Naive thymus-derived CD4-positive, alpha-beta T cell (primary cell): ENCODE data around the gene RBM5. TPM values are rescaled to one million over a fixed set of nuclear protein-coding genes. Genes with fewer than 3 reads are reported as not detected.
A peak's percentile ranks its signal among the peaks of the same experiment; 100 is the strongest.

Source experiments
- ATAC-seq: fragments of 150-1000 bp; cut with Tn5 transposase; 2 replicates; pipeline ENCODE4 v1.10.0; 2021; ENCODE audit warnings: mild to moderate bottlenecking, moderate library complexity
- CTCF ChIA-PET: fragments of 350-600 bp; sonication (Branson Sonifier 250); formaldehyde crosslinking; loops from one replicate; lab custom pipeline; 2021; ENCODE audit warnings: antibody characterized with exemption; lab: Charles Lee
- POLR2A ChIA-PET: fragments of 350-600 bp; sonication (Branson Sonifier 250); formaldehyde crosslinking; loops from one replicate; lab custom pipeline; 2021; ENCODE audit warnings: antibody characterized with exemption, inconsistent platforms; lab: Charles Lee
- DNase-seq, 9 donors: peaks; one replicate each; pipeline versions ENCODE4 v3.0.0 to v3.0.0-alpha.2; 2020 to 2022; ENCODE audit warnings: mixed read lengths in 1 of 9
- H3K27ac ChIP-seq: one replicate; pipeline ENCODE4 v1.7.0; 2013; ENCODE audit warnings: mild to moderate bottlenecking, low read depth, low read length, moderate library complexity
- H3K27me3 ChIP-seq, 2 donors: one replicate each; pipeline ENCODE4 v1.7.0; 2013; ENCODE audit warnings: low read length in 2 of 2, mild to moderate bottlenecking in 2 of 2, moderate library complexity in 2 of 2; ENCODE audit not compliant: control insufficient read depth in 2 of 2, insufficient read depth in 2 of 2
- H3K36me3 ChIP-seq, 3 experiments: 1 replicate in 2 of 3; 2 replicates in 1 of 3; pipeline ENCODE4 v1.7.0; 2013; ENCODE audit warnings: low read length in 3 of 3, mild to moderate bottlenecking in 3 of 3, moderate library complexity in 1 of 3; ENCODE audit not compliant: insufficient read depth in 3 of 3, control insufficient read depth in 2 of 3
- H3K4me1 ChIP-seq, 2 donors: one replicate each; pipeline ENCODE4 v1.7.0; 2013; ENCODE audit warnings: low read length in 2 of 2, mild to moderate bottlenecking in 2 of 2, moderate library complexity in 1 of 2; ENCODE audit not compliant: control insufficient read depth in 2 of 2, insufficient read depth in 2 of 2
- H3K4me3 ChIP-seq: 2 replicates; pipeline ENCODE4 v1.7.0; 2013; ENCODE audit warnings: mild to moderate bottlenecking, low read length
- H3K9me3 ChIP-seq, 3 experiments: 1 replicate in 2 of 3; 2 replicates in 1 of 3; pipeline ENCODE4 v1.7.0; 2013; ENCODE audit warnings: low read length in 3 of 3; ENCODE audit not compliant: control insufficient read depth in 2 of 3
- H3K27ac Mint-ChIP-seq, 9 donors: one replicate each; pipeline ENCODE4 v1.8.0; 2020 to 2022; ENCODE audit warnings: mixed read lengths in 9 of 9, mild to moderate bottlenecking in 8 of 9, moderate library complexity in 5 of 9, inconsistent platforms in 2 of 9
- H3K27me3 Mint-ChIP-seq, 5 donors: one replicate each; pipeline ENCODE4 v1.8.0; 2021 to 2022; ENCODE audit warnings: mixed read lengths in 5 of 5, mild to moderate bottlenecking in 1 of 5
- H3K36me3 Mint-ChIP-seq, 5 donors: one replicate each; pipeline ENCODE4 v1.8.0; 2020 to 2022; ENCODE audit warnings: mixed read lengths in 5 of 5, mild to moderate bottlenecking in 3 of 5, inconsistent platforms in 1 of 5
- H3K4me1 Mint-ChIP-seq, 7 donors: one replicate each; pipeline ENCODE4 v1.8.0; 2020 to 2022; ENCODE audit warnings: mixed read lengths in 7 of 7, mild to moderate bottlenecking in 3 of 7, inconsistent platforms in 1 of 7
- H3K4me3 Mint-ChIP-seq, 10 donors: one replicate each; pipeline ENCODE4 v1.8.0; 2020 to 2022; ENCODE audit warnings: mild to moderate bottlenecking in 10 of 10, mixed read lengths in 10 of 10, moderate library complexity in 6 of 10, inconsistent platforms in 2 of 10
- H3K9me3 Mint-ChIP-seq, 11 donors: one replicate each; pipeline ENCODE4 v1.8.0; 2020 to 2022; ENCODE audit warnings: mixed read lengths in 11 of 11, mild to moderate bottlenecking in 4 of 11, inconsistent platforms in 1 of 11, moderate library complexity in 1 of 11
- intact Hi-C, 2 donors: fragments of 100-400 bp; cut with micrococcal nuclease; formaldehyde crosslinking; loops; one replicate each; pipeline ENCODE4 v1.15.1; 2023
- polyA plus RNA-seq, 2 donors: library from polyadenylated mRNA; unstranded; fragments of 300-500 nt; fragmentation: Illumina TruSeq; gene quantifications; one replicate each; pipeline ENCODE4 v1.2.3, GENCODE V29; 2021
- total RNA-seq, 6 experiments: library from RNA in 5 of 6; stranded (reverse) in 5 of 6; gene quantifications; 1 replicate in 5 of 6; 2 replicates in 1 of 6; pipeline ENCODE4 v1.2.3 and lab custom pipeline; 2021 to 2026

RBM5 gene
- total and polyA plus RNA-seq, 7 experiments from 2014 or later = 45.6 to 420 (median 320) TPM

DNA sequence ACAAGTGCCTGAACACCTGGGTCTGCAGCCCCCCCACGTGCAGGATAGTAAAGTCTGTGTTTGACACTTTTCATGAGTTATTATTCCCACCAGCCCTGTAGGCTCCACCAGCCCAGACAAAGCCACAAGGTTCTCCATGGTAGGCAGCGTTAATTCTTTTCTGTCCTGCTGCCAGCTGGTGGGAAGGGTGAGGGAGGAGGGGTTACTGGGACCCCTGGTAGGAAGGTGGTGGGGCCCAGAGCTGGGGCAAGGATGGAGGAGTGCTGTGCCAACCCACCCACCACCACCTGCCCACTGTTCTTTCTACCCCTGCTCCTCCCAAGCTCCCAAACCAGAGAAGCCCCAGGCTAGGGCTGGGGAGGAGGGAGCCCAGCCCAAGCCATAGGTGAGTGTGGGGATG is 45.6 kb downstream of the RBM5 start:
- H3K36me3 Mint-ChIP-seq = no peaks in the 10 kb centered on the region
- no peak overlapping the region for H3K4me3 Mint-ChIP-seq
- Histone ChIP-seq H3K27ac (no peak overlapping the region), H3K4me1 (peaks cover 0 to 7% of the 10 kb centered on the region in 2 donors), H3K9me3 (no peaks in the 10 kb centered on the region), H3K4me3 (no peak overlapping the region), H3K36me3 (no peaks in the 10 kb centered on the region), H3K27me3 (no peaks in the 10 kb centered on the region)
- no peak for DNase-seq
- no peak for ATAC-seq
- no peak overlapping the region for H3K27ac Mint-ChIP-seq
- H3K4me1 Mint-ChIP-seq = peaks cover 6 to 11% (median 11%) of the 10 kb centered on the region in 7 donors
- CTCF ChIA-PET = no interaction called here
- POLR2A ChIA-PET = no interaction called here
- H3K27me3 Mint-ChIP-seq = peaks cover 0 to 10% (median 0%) of the 10 kb centered on the region in 5 donors
- intact Hi-C loops = no loop called here
- no peaks in the 10 kb centered on the region for H3K9me3 Mint-ChIP-seq

DNA sequence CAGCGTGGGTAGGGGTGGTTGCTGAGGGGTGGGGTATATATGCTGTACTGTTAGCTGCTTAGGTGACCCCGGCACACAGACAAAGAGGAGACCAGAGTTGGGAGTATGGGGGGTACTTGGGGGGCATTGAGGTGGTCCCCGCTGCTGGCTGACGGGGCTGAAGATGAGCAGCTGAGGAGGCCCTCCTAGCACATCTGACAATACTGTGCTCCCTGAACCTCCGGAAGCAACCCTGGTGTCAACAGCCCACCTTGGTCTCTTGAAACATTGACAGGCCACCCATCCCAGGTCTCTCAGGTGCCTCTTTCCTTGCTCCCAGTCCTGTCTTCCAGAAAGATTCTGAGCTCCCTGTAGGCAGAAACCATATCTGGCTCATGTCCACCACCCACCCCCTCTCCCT is 47.2 kb downstream of the RBM5 start:
- H3K36me3 ChIP-seq = no peaks in the 10 kb centered on the region
- Mint-ChIP-seq H3K27ac (peak overlapping the region in 1 of 9 donors; percentile 41), H3K36me3 (no peaks in the 10 kb centered on the region), H3K4me3 (no peak overlapping the region), H3K9me3 (no peaks in the 10 kb centered on the region), H3K4me1 (peaks cover 6 to 11% (median 11%) of the 10 kb centered on the region in 7 donors), H3K27me3 (peaks cover 0 to 10% (median 0%) of the 10 kb centered on the region in 5 donors)
- ATAC-seq = no peak
- no peak overlapping the region for H3K27ac ChIP-seq
- H3K27me3 ChIP-seq = no peaks in the 10 kb centered on the region
- H3K4me1 ChIP-seq = peaks cover 0 to 7% of the 10 kb centered on the region in 2 donors
- ChIA-PET POLR2A (no interaction called here), CTCF (no interaction called here)
- no peaks in the 10 kb centered on the region for H3K9me3 ChIP-seq
- H3K4me3 ChIP-seq = no peak overlapping the region
- DNase-seq = no peak
- intact Hi-C loops = no loop called here

DNA sequence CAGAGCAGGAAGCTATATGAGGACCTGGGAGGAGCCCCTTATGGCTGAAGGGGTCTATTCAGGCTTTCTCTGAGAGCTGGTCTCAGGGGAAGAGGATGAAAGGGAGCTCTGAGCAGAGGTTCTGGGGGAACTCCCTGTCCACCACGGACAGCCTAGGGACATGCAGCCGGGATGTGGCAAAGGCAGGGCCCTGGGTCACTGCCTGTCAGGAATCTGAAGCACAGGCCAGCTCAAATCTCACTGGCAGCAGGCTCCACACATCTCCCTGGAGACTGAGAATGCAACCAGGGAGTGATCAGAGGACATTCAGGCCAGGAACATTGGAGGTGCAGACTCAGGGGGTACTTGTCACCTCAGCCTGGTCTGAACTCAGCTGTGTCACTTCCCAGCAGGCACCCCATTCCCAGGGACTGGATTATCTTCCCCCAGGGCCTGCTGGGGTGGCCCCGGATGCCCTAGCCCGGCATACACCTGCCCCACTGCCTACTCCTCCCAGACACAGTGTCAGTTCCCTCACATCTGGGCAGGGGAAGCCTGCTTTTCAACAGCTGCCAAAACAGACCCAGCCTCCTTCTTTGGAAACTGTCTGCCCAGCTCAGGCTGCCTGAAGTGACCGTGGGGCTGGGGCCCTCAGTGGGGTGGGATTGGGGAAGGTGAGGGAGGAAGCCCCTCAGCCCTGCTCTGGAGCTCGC is 48.1 kb downstream of the RBM5 start:
- H3K27me3 Mint-ChIP-seq = peaks cover 0 to 10% (median 0%) of the 10 kb centered on the region in 5 donors
- DNase-seq (no peak), ATAC-seq (no peak)
- peaks cover 6 to 11% (median 11%) of the 10 kb centered on the region in 7 donors for H3K4me1 Mint-ChIP-seq
- H3K36me3 Mint-ChIP-seq = no peaks in the 10 kb centered on the region
- H3K4me3 Mint-ChIP-seq = no peak overlapping the region
- H3K27ac ChIP-seq = no peak overlapping the region
- intact Hi-C loops = no loop called here
- H3K4me3 ChIP-seq = no peak overlapping the region
- H3K9me3 ChIP-seq = no peaks in the 10 kb centered on the region
- H3K4me1 ChIP-seq = peaks cover 0 to 7% of the 10 kb centered on the region in 2 donors
- no peaks in the 10 kb centered on the region for H3K27me3 ChIP-seq
- H3K27ac Mint-ChIP-seq = peak overlapping the region in 1 of 9 donors; percentile 41
- ChIA-PET CTCF (no interaction called here), POLR2A (interaction anchor here (0.6 kb wide), 1 partner anchor 1401 kb away, joined by 3 read pairs; no protein-coding TSS in a partner anchor)
- H3K9me3 Mint-ChIP-seq = no peaks in the 10 kb centered on the region
- no peaks in the 10 kb centered on the region for H3K36me3 ChIP-seq

DNA sequence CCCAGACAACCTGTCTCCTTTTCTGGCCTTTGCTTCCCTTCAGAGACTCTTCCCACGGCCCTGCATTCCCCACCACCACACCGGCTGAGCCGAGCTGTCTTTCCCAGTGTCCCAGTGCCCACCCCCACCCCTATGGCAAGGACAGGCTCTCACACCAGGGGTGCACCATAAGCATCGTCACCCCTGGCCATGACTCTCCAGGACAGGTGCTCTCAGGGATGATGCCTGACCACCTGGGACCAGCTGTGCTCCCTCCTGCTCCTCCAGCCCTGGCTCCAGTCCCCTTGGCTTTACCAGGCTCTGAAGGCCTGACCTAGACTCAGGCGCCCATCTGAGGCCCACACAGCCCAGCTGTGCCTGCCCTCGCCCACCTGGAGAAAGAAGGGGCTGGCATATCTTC is 48.8 kb downstream of the RBM5 start:
- POLR2A ChIA-PET = interaction anchor here (0.5 to 0.6 kb wide), 2 partner anchors 109 to 1402 kb away, joined by 3 read pairs; no protein-coding TSS in a partner anchor
- CTCF ChIA-PET = no interaction called here

DNA sequence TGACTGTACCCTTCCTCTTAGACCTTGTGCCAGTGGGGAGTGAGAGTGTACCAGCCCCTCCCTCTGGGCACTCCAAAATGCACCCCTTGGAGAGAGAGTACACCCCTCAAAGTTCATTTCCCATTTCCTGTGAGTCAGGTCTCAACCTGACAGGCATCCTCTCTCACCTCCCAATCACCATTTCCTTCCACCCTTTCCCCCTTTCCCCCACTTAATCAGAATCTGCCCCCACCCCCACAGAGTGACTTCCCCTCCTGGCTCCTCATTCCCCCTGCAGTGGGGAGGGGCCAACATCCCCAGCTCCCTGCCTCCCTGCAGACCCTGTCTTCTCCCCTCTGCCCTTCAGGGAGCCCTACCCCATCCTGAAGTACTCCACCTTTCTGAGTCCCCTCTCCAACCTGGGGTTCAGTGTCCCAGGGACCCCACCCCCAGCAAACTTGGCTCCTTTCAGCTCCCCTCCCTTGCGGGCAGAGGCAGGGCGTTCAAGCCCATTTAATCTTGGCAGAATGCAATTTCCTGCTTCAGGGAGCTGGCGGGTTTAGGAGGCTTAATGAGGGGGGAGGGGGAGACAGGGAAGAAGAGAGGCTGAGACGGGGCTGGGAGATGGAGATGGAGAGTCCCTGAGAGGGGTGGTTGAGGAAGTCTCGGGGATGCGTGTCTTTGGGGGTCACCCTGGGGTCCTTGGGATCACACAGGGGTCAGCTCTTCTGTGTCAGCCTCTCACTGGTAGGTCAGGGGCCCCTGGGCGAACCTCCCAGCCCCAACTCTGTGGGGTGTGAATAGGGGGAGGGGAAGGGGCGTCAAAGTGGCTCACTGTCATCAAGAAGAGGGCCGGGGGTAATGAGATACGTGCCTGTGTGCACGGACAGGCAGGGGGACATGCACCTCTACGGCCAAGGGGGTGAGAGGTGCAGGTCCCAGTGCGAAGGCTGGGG is 49.8 kb downstream of the RBM5 start:
- CTCF ChIA-PET = interaction anchor here (0.5 kb wide), 1 partner anchor 45 kb away, joined by 3 read pairs; no protein-coding TSS in a partner anchor
- Mint-ChIP-seq H3K4me1 (peaks cover 6 to 11% (median 11%) of the 10 kb centered on the region in 7 donors), H3K27me3 (peaks cover 0 to 4% (median 0%) of the 10 kb centered on the region in 5 donors), H3K36me3 (no peaks in the 10 kb centered on the region), H3K27ac (peak overlapping the region in 2 of 9 donors; percentile 38 to 48), H3K4me3 (peak overlapping the region in 1 of 10 donors; percentile 20), H3K9me3 (no peaks in the 10 kb centered on the region)
- intact Hi-C loops = no loop called here
- Histone ChIP-seq H3K36me3 (no peaks in the 10 kb centered on the region), H3K27ac (no peak overlapping the region), H3K27me3 (no peaks in the 10 kb centered on the region), H3K4me3 (no peak overlapping the region), H3K4me1 (peaks cover 0 to 7% of the 10 kb centered on the region in 2 donors), H3K9me3 (no peaks in the 10 kb centered on the region)
- DNase-seq = no peak
- ATAC-seq = no peak
- POLR2A ChIA-PET = interaction anchor here (0.5 kb wide), 1 partner anchor 108 kb away, joined by 3 read pairs; no protein-coding TSS in a partner anchor

More for the DNA sequence above, 48.8 kb downstream of the RBM5 start:
- DNase-seq (no peak), ATAC-seq (no peak)
- Histone ChIP-seq H3K9me3 (no peaks in the 10 kb centered on the region), H3K27ac (no peak overlapping the region), H3K4me3 (no peak overlapping the region), H3K27me3 (no peaks in the 10 kb centered on the region), H3K36me3 (no peaks in the 10 kb centered on the region), H3K4me1 (peaks cover 0 to 7% of the 10 kb centered on the region in 2 donors)
- Mint-ChIP-seq H3K27me3 (peaks cover 0 to 10% (median 0%) of the 10 kb centered on the region in 5 donors), H3K27ac (peak overlapping the region in 1 of 9 donors; percentile 30), H3K4me1 (peaks cover 6 to 11% (median 11%) of the 10 kb centered on the region in 7 donors), H3K9me3 (no peaks in the 10 kb centered on the region), H3K4me3 (no peak overlapping the region), H3K36me3 (no peaks in the 10 kb centered on the region)
- intact Hi-C loops = no loop called here

DNA sequence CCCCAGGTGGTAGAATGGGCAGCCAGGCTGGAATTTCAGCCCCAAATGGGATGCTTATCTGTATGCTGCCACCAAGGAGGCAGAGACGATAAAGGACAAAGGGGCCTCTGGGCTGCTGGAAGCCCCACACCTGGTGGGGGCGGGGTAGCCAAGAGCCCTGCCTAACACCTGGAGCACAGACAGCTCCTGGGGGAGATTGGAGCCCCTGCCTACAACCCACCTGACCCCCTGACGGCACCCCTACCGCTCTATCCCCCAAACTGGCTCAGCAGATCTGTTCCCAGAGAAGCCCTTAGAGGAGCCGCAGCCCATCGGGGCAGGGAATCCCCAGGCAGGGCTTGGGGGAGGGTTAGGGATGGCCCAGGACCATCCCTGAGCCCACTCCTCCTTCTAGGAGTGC is 50.6 kb downstream of the RBM5 start:
- Mint-ChIP-seq H3K27ac (no peak overlapping the region), H3K27me3 (peaks cover 0 to 4% (median 0%) of the 10 kb centered on the region in 5 donors), H3K9me3 (no peaks in the 10 kb centered on the region), H3K36me3 (no peaks in the 10 kb centered on the region), H3K4me1 (peaks cover 6 to 11% (median 11%) of the 10 kb centered on the region in 7 donors), H3K4me3 (no peak overlapping the region)
- ChIA-PET CTCF (interaction anchor here (0.5 to 0.6 kb wide), 3 partner anchors 19 to 1817 kb away, joined by 3 read pairs; no protein-coding TSS in a partner anchor), POLR2A (no interaction called here)
- H3K4me1 ChIP-seq = peaks cover 0 to 7% of the 10 kb centered on the region in 2 donors
- no peaks in the 10 kb centered on the region for H3K9me3 ChIP-seq
- no peaks in the 10 kb centered on the region for H3K27me3 ChIP-seq
- H3K36me3 ChIP-seq = no peaks in the 10 kb centered on the region
- DNase-seq = no peak
- no peak overlapping the region for H3K4me3 ChIP-seq
- intact Hi-C loops = no loop called here
- no peak for ATAC-seq
- H3K27ac ChIP-seq = no peak overlapping the region
